GM21367 (cell line): ENCODE data around the gene MAP4K4.

Source experiments
- ATAC-seq: cut with Tn5 transposase; IDR thresholded peaks from one replicate; pipeline ENCODE4 v1.9.1; 2021; ENCODE audit not compliant: unreplicated experiment

The MAP4K4 gene

DNA sequence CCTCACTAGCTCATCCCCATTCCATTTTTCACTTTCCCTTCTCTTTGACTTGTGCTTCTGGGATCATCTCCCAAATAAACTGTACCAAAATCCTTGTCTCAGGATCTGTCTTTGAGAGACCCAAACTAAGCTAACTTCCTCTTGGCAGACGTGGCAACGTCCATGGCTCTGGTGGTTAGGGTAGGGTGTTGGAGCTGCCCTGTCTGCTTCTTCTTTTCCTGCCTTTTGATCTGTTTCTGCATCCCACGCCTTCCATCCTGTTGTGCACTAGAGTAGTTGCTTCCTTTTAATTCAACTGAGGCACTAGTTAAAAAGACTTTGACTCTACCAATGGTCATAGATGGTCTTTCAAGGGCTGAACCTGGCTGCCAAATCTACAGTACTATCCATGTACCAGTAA lies 5.5 kb upstream of the MAP4K4 start:
- no peak for ATAC-seq

DNA sequence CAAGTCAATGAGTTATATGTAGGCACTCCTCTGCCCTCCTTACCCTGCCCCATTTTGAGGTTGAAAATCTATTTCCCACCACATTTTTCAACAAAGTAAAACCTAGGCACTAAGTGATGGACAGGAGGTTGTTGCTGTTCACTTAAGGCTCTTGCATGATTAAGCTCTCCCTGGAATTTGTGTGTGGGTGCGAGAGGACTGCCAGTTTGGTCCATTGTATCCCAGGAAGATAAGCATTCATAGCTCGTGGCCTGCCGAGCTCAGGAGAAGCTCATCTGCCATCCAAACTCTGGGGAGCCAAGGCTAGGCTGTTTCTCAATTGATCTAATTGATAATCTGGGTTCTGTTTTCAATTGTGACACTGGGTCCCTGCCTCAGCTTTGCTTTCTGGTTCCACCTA lies 4.7 kb upstream of the MAP4K4 start:
- no peak for ATAC-seq

DNA sequence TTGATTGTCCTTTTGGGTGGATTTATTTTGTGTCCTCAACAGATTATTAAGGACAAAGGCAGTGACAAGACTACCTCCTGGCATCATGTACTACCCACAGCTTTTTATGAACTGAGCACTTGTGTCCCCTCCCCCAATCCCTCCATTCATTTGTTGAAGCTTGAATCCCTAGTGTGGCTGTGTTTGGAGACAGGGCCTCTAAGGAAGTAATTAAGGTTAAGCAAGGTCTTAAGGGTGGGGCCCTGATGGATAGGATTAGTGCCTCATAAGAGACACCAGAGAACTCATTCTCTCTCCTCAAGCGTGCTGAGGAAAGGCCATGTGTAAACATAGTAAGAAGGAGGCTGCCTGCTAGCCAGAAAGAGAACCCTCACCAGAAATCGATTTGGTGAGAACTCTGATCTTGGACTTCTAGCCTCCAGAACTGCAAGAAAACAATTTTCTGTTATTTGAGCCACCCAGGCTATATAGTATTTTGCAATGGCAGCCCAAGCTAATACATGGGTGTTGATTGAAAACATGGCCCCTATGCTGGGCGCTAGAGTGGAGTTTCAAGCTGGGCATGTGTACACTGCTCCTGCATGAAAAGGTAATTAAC lies 3.4 kb upstream of the MAP4K4 start:
- ATAC-seq: no peak

DNA sequence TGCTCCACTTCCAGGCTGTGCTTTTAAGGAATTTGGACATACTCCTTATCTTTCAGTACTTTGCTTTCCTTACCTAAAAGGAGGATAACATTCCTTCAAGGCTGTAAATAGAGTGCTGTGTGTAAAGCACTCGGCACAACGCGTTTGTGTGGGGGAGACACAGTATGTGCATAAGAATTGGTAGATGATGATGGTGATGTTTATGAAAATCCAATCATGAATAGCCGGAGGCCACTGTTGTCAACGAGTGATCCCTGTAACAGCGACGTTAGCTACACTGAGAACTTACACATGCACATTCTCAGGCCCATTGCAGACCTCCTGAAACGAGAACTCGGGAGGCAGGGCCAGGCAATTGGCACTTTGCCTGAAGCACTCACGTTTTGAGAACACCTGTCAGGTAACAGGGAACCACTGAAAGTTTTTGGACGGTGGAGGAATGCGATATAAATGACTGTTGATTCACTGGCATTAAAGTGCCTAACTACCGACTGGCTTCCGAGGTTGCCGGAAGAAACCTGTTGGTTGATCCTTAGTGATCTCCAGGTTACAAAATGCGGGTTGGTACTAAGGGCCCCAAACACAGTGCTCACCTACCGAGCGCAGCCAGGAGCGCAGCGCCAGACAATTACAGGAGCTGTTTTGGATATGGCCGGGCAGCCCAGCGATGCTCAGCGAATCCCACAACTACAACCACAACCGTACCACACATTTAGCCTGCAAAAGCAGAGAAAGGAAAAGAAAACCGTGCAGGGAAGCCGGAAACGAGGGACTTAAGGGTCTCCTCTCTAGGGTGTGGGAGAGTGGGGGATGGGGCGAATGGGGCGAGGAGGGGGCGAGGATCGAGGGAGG lies 1.0 kb upstream of the MAP4K4 start:
- no peak for ATAC-seq

DNA sequence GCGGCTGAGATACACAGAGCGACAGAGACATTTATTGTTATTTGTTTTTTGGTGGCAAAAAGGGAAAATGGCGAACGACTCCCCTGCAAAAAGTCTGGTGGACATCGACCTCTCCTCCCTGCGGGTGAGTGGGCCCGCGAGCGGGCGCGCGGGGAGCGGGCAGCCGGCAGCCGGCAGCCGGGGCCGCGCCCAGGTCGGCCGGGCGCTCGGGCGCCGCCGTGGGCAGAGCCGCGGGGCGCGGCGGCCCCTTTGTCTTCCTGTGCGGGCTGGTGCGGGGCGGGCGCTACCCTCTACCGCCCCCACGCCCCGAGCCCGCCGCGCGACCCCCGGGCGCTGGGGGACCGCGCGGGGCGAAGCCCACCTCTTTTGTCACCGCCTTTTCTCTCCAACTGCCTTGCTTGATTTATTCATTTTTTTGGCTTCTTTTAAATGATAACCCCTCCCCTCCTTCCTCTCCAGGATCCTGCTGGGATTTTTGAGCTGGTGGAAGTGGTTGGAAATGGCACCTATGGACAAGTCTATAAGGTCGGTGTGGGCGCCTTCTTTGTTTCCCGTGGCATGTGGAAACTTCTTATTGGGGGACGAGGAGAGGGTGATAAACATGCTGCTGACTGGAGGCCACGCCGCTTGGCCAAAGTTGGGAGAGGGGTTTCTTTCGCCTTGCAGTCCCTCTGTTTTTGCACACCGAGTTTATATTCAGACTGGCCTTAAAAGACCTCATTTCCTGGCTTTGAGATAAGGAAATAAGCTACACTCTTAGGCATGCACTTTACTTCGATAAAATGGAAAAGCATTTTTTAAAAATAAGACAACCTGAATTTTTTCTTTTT lies 722 bp downstream of the MAP4K4 start:
- peak; percentile 20 for ATAC-seq

DNA sequence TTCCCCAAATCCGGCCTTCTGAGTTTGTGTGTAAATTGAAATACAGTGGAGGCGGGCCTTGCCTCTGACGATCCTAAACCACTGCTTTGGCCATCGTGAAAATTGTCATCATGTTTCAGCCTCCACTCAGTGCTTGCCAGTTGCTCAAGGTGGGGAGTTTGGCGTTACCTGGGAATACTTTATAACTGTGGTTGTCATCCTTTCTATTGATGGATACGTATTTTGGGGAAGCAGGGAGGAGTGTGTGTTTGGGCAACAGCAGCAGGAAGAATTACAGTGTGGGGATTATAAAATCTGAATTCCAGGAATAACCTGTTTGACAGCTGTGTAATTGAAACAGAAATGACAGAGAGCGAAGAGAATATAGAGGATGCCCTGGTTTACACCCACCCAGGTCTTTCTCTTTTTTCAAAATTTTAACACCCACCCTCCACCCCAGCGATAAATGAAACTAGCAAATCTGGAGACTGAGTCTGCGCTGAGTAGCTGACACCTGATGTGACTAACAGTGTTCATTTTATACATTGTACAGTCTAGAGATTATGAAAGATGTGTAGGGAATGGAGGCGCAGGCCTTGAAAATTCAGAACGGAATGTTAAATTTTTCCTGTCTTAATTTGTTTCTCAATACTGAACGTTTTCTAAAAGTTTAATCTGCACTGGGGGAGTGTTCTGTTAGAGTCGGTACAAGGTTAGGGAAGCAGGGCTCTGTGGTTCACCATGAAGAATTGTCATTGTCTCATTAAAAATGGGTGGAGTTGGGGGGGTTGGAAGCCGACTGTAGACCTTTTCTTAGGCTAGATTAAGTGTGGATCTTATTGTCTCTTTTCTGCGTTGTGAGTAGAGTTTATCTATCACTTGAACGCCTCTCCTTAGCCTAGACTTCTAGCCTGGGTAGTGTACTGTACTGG lies 1.6 kb downstream of the MAP4K4 start:
- no peak for ATAC-seq

DNA sequence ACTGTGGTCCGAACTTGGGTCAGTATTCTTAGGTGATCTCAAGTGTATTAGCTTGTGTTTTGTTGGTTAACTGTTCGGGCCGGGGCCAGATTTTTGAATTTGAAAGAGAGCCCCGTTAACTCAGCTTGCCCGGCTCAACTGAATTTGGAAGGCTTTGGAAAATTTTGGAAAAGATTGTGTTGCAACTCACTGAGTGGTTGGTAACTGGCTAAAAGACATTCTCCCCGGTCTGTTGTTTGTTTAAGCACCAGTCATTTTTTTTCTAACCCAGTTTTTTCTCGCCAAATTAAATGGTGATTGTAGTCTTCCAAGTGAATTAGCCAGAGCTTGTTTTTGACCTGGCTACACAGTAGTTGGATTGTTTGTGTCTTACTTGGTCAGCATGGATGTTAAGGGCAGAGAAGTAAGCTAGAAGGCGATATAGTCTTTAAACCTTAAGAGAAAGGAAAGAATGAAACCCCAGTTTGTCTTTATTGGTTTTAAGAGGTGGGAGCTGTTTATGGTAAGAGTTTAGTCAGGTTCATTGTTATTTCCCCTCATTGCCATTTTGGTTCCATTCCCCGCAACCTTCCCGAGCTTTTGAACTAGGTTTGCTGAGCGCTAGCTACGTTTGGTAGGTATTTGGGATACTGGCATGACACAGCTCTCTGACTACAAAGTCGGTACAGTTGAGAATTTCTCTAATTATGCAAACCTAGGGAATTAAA lies 2.4 kb downstream of the MAP4K4 start:
- ATAC-seq: no peak

DNA sequence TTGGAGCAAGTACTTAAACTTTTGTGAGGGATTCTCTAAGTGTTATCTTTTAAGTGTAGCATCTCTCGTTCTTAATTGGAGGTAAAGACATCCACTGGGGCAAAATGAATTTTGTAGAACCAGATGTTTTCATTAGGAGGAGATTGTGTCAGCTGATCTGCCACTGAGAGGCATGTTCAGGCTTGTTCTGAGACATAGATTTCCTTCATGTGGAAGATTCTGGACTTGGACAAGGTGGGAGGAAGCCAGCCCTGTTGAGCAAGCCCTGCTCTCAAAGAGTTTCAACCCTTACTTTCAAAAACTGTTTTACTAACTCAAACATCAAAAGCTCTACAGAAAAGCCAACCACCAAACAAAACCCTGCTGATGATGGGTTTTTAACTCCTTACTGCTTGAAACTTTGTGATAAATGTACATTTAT lies 6.5 kb downstream of the MAP4K4 start:
- no peak for ATAC-seq

DNA sequence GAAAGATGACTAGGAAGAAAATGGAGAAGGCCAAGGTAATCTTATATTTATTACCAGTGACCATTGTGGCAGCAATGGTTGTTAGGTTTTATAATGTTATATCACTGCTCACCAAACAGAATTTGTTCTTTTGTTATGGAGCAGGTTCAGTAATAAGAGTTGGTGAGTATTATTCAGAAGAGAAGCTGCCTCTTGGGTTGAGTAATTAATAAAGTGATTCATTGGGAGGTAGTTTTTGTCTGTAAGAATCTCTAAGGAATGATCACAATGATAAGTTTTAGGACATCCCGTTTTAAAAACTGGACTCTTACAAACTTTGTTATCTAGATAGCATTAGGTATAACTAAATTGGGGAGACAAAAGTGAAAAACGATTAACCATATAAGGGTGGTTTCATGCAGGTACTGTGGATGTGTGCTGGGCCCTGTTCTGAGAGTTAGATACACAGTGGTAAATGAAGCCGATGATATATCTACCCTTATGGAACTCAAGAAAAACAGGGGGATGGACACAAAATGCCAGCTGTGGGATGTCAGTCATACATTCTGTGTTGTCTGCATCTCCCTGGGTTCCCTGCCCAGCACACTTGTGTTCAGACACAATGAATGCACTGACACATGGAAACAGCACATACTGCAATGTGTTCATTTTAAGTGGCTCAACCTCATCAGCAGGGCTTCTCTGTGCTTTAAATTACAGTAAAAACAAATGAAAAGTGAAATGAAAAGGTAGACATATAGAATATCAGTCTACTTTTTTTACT lies 7.5 kb downstream of the MAP4K4 start:
- ATAC-seq: no peak

DNA sequence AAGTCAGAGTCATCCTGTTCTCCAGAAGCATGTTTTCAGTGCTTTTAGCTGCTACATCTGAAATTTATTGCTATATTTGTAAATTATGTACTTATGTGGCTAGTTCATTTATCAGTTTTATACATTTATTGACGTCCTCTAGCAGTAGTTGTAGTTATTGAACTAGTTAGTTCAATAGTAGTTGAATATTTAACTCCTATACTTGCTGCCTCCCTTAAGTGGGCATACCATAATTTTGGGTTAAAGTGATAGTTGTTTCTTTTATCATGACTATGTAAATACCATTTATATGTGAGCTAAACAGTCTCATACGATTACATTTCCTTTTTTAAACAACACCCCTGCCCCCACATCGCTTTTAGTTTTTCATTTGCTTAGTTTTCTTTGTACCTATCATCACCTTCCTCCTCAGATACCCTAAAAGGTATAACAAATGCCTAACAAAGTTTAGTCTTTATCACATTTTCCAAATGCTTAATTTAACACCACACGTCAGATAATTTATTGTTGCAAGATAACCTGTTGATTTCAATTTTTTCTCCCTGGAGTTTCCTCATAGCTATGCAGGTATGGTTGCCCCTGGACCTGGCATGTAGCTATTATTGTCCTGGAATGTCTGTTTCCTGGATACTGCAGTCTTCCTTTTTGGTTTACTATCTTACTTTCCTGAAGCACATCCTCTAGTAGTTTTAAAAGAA lies 8.8 kb downstream of the MAP4K4 start:
- no peak for ATAC-seq

DNA sequence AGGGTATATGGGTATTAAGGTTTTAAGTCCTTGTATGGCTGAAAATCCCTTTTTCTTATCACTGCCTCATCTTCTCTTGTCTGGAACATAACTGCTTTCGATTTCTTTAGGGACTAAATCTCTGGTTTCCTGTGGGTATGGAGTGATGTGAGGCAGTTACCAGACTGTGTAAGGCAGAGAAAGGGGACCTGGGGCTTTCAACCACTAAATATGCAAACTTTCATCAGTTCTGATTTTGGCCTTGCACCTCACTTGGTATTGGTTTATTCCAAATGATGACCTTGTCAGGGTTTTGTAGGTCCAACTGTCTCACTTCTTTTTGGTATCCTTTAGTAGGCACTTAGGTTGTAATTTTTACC lies 9.3 kb downstream of the MAP4K4 start:
- ATAC-seq: peak; percentile 47

DNA sequence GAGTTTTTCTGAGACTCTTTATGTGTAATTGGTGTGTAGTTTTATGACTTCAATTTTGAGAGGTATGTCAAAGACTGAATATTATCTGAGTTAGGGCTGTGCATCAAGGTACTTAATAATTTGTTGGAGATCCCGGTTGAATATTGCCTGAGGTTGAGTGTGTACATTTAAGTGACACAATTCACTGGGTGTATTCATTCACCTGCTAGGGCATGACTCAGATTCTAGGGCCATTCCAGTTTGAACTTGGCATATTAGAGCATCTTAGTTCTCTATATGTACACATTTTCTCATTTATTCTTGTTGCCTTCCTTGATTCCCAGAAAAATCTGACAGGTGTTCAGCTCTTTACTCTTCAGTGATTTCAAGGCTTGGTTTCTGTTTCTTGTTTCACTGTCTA lies 12.5 kb downstream of the MAP4K4 start:
- ATAC-seq: no peak

DNA sequence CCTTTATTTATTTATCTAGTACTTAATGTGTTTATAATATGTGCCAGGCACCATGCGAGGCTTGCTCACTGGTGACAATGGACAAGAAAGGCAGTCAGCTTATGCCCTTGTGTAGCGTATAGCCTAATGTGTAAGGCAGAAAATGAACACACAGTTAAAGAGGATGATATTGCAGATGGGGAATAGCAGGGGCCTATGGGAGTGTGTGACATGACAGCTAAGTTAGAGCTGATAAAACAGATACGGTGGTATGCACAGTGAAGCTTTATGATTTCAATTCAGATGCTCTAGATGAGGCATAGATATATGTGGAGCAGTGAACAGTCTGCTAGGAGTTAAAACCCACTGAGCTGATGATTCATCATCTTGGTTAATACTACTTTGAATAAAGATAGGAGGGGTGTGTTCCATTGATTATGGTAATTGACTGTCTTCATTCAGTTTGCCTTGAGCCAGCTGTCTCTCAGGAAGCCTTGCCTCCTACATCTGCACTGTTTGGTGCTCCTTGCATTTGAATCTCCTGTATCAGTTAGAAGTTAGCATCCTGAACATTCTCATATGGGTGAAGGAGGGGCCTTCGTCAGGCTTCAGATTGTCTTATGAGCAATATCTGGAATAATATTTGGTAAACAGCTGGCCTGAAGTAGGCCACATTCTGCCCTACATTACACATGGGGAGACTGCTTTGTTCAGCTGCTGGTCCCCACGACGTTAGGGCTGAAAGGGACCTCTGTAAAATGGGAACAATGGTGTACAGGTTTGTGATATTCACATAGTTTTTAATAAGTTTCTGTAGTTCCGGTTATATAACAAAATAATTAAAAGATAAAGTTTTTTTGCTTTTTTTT lies 13.2 kb downstream of the MAP4K4 start:
- ATAC-seq: no peak

DNA sequence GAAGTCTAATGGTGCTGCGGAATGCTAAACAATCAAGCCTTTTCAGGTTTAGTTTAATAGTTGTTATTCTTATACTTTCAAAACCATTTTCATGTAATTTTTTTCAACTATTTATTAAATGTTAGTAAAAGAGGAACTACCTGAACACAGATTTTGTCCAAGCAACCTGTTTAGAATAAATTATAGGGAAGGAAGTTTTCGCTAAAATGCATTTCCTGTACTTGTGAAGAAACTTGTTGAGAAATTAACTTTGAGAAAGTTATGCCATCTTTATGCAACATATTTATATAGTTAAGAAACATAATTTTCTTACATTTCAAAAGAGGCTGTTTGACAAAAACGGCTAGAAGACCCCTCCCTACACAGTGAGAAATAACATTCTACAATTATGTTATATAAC lies 16.6 kb downstream of the MAP4K4 start:
- no peak for ATAC-seq

DNA sequence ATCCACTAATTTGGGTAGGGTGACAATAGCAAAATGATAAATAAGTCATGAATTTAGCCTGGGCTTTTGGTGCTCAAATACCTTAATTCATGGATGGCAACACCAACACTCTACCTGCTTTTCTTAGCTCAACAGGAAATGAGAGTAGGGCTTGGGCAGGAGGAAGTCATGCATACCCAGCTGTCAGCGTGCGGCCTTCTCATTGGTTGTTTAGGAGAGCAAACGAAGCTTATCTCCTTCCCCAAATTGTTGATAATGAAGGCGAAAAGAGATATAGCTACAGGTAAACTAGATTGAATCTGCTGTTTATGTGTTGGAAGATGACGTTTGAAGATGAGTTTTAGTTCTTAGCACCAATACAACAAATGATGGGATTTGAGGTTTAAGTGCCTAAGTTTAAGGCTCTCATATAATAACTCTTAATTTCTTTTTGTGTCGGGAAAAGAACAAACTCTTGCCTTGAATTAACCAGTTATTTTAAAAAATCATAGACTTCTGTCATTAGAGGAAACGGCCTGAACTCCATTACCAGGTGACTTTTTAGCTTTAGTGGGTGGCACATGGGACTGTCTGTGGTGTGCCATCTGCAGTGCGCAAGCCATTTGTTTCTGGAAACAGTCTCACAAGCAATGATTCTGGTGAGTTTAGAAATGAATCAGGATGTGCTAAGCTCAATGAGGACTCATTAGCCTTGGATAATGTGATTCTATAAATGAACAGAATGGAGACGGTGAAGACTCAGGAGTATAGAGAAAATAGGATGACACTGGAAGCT lies 19.8 kb downstream of the MAP4K4 start:
- peak; percentile 73 for ATAC-seq

DNA sequence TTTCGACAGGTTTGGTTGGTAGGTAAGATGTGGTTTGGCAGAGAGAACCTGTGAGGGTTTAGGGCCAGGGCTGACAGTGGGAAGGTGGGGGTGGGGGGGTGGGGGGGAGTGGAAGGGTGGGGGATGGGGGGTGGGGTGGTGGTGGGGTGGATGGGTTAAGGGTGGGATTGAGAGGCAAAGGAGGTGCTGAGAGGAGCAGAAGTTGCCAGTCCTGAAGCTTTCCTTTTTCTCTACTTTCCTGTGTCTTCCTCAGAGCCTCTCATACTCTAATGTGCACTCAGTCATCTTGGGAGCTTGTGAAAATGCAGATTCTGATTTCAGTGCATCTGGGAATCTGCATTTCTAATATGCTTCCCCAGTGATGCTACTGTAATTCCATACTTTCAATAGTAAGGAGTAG lies 21.0 kb downstream of the MAP4K4 start:
- no peak for ATAC-seq

DNA sequence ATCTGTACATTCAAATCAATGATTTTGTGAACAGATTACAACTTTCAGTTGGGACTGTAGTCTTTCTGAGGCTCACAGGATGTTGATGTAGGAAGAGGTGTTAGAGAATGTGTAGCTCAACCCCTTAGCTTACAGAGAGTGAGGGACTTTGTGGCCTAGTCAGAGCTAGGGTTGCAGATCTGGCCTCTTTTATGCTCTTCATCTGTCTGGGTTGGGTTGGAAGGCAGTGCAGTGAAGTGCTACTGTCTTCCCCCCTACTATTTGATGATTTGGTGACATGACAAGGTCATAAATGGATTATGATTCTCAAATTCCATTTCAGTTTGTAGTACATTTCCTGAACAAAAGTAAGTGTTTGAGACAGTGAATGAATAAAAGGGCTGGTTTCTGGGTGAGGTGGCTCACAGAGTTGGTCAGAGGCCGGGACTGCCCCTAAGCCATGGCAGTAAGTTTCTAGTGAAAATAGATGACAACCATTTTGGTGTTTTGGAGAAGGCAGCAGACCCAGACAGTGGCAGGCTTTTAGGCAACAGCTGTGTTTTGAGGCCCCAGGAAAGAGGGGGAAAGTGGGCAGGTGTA lies 21.6 kb downstream of the MAP4K4 start:
- no peak for ATAC-seq
